Activated CD4-positive, alpha-beta T cell treated with anti-CD3 and anti-CD28 coated beads, Interleukin-2, amount 50 U/mL, for 1 hour (primary cell): ENCODE data around the gene ARHGAP26.

Experiments
- DNase-seq: peaks from one replicate; pipeline ENCODE4 v3.0.0-alpha.2; 2020

Gene ARHGAP26

GRCh38 chr5:143054480-143054941 is 284.3 kb downstream of the ARHGAP26 start:
- DNase-seq = no peak

GRCh38 chr5:143055596-143056338 is 285.6 kb downstream of the ARHGAP26 start:
- no peak for DNase-seq

- DNase-seq = no peak
Measured at GRCh38 chr5:143056339-143056704, 286.1 kb downstream of the ARHGAP26 start.

- DNase-seq = no peak
Measured at GRCh38 chr5:143056792-143057579, 286.8 kb downstream of the ARHGAP26 start.

- DNase-seq = no peak
Measured at GRCh38 chr5:143057580-143057999, 287.4 kb downstream of the ARHGAP26 start.

GRCh38 chr5:143059355-143059754 is 289.2 kb downstream of the ARHGAP26 start:
- DNase-seq = no peak

- no peak for DNase-seq
Measured at GRCh38 chr5:143059976-143060765, 290.0 kb downstream of the ARHGAP26 start.

- DNase-seq = no peak
Measured at GRCh38 chr5:143061161-143061945, 291.2 kb downstream of the ARHGAP26 start.

GRCh38 chr5:143062379-143062778 is 292.2 kb downstream of the ARHGAP26 start:
- DNase-seq = no peak

GRCh38 chr5:143063175-143063970 is 293.2 kb downstream of the ARHGAP26 start:
- DNase-seq = no peak

GRCh38 chr5:143064218-143064641 is 294.1 kb downstream of the ARHGAP26 start:
- no peak for DNase-seq

- no peak for DNase-seq
Measured at GRCh38 chr5:143064676-143065075, 294.5 kb downstream of the ARHGAP26 start.

- DNase-seq = no peak
Measured at GRCh38 chr5:143065185-143065965, 295.2 kb downstream of the ARHGAP26 start.

GRCh38 chr5:143065996-143066522 is 295.9 kb downstream of the ARHGAP26 start:
- DNase-seq = no peak

GRCh38 chr5:143066556-143067281 is 296.5 kb downstream of the ARHGAP26 start:
- no peak for DNase-seq

GRCh38 chr5:143068712-143069111 is 298.5 kb downstream of the ARHGAP26 start:
- DNase-seq = no peak

- DNase-seq = no peak
Measured at GRCh38 chr5:143071927-143072326, 301.8 kb downstream of the ARHGAP26 start.

GRCh38 chr5:143072734-143073133 is 302.6 kb downstream of the ARHGAP26 start:
- DNase-seq = no peak

GRCh38 chr5:143073766-143074165 is 303.6 kb downstream of the ARHGAP26 start:
- no peak for DNase-seq
